OCI-LY1 (cell line): Measurements from ENCODE around the gene RFC2.

Experiments used
- H2AFZ ChIP-seq: fragments of 200-600 bp; sonication (generic), shearing (Covaris generic); 2 replicates; pipeline ENCODE4 v1.6.0; 2014; ENCODE audit warnings: antibody characterized with exemption, mild to moderate bottlenecking, low read length
- H3F3A ChIP-seq: fragments of 200-600 bp; sonication (generic), shearing (Covaris generic); 2 replicates; pipeline ENCODE4 v1.6.0; 2014; ENCODE audit warnings: mild to moderate bottlenecking, antibody characterized with exemption, low read length, moderate library complexity; ENCODE audit not compliant: insufficient read depth
- H3K27ac ChIP-seq: fragments of 200-600 bp; sonication (generic); 2 replicates; pipeline ENCODE4 v1.5.1; 2014; ENCODE audit warnings: low read length, mixed run types, mild to moderate bottlenecking, low read depth; ENCODE audit not compliant: poor library complexity, severe bottlenecking
- H3K27me3 ChIP-seq: fragments of 200-600 bp; sonication (generic); 2 replicates; pipeline ENCODE4 v1.6.0; 2014; ENCODE audit warnings: antibody characterized with exemption, mild to moderate bottlenecking, low read length, moderate library complexity; ENCODE audit not compliant: insufficient read depth
- H3K36me3 ChIP-seq: fragments of 200-600 bp; sonication (generic); 2 replicates; pipeline ENCODE4 v1.6.1; 2014; ENCODE audit warnings: mild to moderate bottlenecking, antibody characterized with exemption, low read length, moderate library complexity, mixed read lengths; ENCODE audit not compliant: insufficient read depth
- H3K4me1 ChIP-seq: fragments of 200-600 bp; sonication (generic); 2 replicates; pipeline ENCODE4 v1.5.1; 2014; ENCODE audit warnings: mild to moderate bottlenecking, low read length, moderate library complexity; ENCODE audit not compliant: insufficient read depth, severe bottlenecking
- H3K4me2 ChIP-seq: fragments of 200-600 bp; sonication (generic), shearing (Covaris generic); 2 replicates; pipeline ENCODE4 v1.6.1; 2014; ENCODE audit warnings: low read length
- H3K4me3 ChIP-seq: fragments of 200-600 bp; sonication (generic); 2 replicates; pipeline ENCODE4 v1.5.1; 2014; ENCODE audit warnings: low read length, low read depth, mild to moderate bottlenecking, mixed read lengths; ENCODE audit not compliant: poor library complexity, severe bottlenecking
- H3K79me2 ChIP-seq: fragments of 200-600 bp; shearing (Covaris generic); 2 replicates; pipeline ENCODE4 v1.6.1; 2016; ENCODE audit warnings: mixed run types, low read length, mixed read lengths; ENCODE audit not compliant: insufficient read depth
- H3K9ac ChIP-seq: fragments of 200-600 bp; sonication (generic), shearing (Covaris generic); 2 replicates; pipeline ENCODE4 v1.6.1; 2014; ENCODE audit warnings: mild to moderate bottlenecking, low read length, mixed read lengths
- H3K9me2 ChIP-seq: fragments of 200-600 bp; sonication (generic), shearing (Covaris generic); 2 replicates; pipeline ENCODE4 v1.6.1; 2014; ENCODE audit warnings: low read depth, mild to moderate bottlenecking, low read length, mixed read lengths
- H3K9me3 ChIP-seq: fragments of 200-600 bp; shearing (Covaris generic); 2 replicates; pipeline ENCODE4 v1.6.1; 2014; ENCODE audit warnings: low read length, mixed read lengths
- H4K20me1 ChIP-seq: fragments of 200-600 bp; sonication (generic), shearing (Covaris generic); 2 replicates; pipeline ENCODE4 v1.6.0; 2016; ENCODE audit warnings: mild to moderate bottlenecking, low read length; ENCODE audit not compliant: insufficient read depth
- EZH2 ChIP-seq: fragments of 200-600 bp; sonication (generic), shearing (Covaris generic); IDR thresholded peaks from 2 replicates; pipeline ENCODE4 v1.8.0; 2017; ENCODE audit warnings: borderline replicate concordance, mixed run types, mild to moderate bottlenecking, antibody characterized with exemption, low read length, moderate library complexity, mixed read lengths
- TF ChIP-seq, protein P1 (sequence below): fragments of 200-600 bp; sonication (generic), shearing (Covaris generic); IDR thresholded peaks from 2 replicates; pipeline ENCODE4 v1.5.1; 2017; ENCODE audit warnings: mild to moderate bottlenecking, antibody characterized with exemption, low read length, moderate library complexity, mixed read lengths

RFC2 gene

GRCh38 chr7:74289018-74289658 is 34.9 kb upstream of the RFC2 start, which contains the start of gene CLIP2:
Gene CLIP2 (plus strand): TSS chr7:74289407. CDS start chr7:74317547, 28,140 bp downstream.
- no peaks in the 10 kb centered on the region for H4K20me1 ChIP-seq
- no peak within 1 kb of the TSS for H3K27ac ChIP-seq
- H3K27me3 ChIP-seq, result peaks cover 34% of the 10 kb centered on the region; the same call in 1 of the 2 replicates
- TF ChIP-seq EZH2, result no peak
- TF ChIP-seq, protein P1, sequence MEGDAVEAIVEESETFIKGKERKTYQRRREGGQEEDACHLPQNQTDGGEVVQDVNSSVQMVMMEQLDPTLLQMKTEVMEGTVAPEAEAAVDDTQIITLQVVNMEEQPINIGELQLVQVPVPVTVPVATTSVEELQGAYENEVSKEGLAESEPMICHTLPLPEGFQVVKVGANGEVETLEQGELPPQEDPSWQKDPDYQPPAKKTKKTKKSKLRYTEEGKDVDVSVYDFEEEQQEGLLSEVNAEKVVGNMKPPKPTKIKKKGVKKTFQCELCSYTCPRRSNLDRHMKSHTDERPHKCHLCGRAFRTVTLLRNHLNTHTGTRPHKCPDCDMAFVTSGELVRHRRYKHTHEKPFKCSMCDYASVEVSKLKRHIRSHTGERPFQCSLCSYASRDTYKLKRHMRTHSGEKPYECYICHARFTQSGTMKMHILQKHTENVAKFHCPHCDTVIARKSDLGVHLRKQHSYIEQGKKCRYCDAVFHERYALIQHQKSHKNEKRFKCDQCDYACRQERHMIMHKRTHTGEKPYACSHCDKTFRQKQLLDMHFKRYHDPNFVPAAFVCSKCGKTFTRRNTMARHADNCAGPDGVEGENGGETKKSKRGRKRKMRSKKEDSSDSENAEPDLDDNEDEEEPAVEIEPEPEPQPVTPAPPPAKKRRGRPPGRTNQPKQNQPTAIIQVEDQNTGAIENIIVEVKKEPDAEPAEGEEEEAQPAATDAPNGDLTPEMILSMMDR, result no peak
- H2AFZ ChIP-seq, result no peak within 1 kb of the TSS
- peak within 1 kb of the TSS; percentile 71 for H3K4me2 ChIP-seq
- H3K9ac ChIP-seq, result peak within 1 kb of the TSS; percentile 47; the same call in 1 of the 2 replicates
- peak within 1 kb of the TSS; percentile 56 for H3K4me3 ChIP-seq
- H3K36me3 ChIP-seq, result no peaks in the 10 kb centered on the region
- H3K79me2 ChIP-seq, result no peaks in the 10 kb centered on the region
- H3K9me2 ChIP-seq, result no peaks in the 10 kb centered on the region
- H3F3A ChIP-seq, result no peaks in the 10 kb centered on the region
- peaks cover 12% of the 10 kb centered on the region for H3K4me1 ChIP-seq
- H3K9me3 ChIP-seq, result no peaks in the 10 kb centered on the region

- H3K9me2 ChIP-seq, result no peaks in the 10 kb centered on the region
- no peaks in the 10 kb centered on the region for H3F3A ChIP-seq
- no peaks in the 10 kb centered on the region for H4K20me1 ChIP-seq
- no peak for TF ChIP-seq EZH2
- TF ChIP-seq, protein P1, result no peak
- H3K4me1 ChIP-seq, result peaks cover 12% of the 10 kb centered on the region
- peak overlapping the region; percentile 71; the same call in 1 of the 2 replicates for H3K4me2 ChIP-seq
- H3K9me3 ChIP-seq, result no peaks in the 10 kb centered on the region
- H3K27ac ChIP-seq, result no peak overlapping the region
- no peaks in the 10 kb centered on the region for H3K79me2 ChIP-seq
- H3K9ac ChIP-seq, result no peak overlapping the region
- H3K4me3 ChIP-seq, result peak overlapping the region; percentile 48
- no peak overlapping the region for H2AFZ ChIP-seq
- peaks cover 34% of the 10 kb centered on the region; the same call in 1 of the 2 replicates for H3K27me3 ChIP-seq
- H3K36me3 ChIP-seq, result no peaks in the 10 kb centered on the region
Measured at GRCh38 chr7:74288034-74288881, 34.1 kb upstream of the RFC2 start.

DNA sequence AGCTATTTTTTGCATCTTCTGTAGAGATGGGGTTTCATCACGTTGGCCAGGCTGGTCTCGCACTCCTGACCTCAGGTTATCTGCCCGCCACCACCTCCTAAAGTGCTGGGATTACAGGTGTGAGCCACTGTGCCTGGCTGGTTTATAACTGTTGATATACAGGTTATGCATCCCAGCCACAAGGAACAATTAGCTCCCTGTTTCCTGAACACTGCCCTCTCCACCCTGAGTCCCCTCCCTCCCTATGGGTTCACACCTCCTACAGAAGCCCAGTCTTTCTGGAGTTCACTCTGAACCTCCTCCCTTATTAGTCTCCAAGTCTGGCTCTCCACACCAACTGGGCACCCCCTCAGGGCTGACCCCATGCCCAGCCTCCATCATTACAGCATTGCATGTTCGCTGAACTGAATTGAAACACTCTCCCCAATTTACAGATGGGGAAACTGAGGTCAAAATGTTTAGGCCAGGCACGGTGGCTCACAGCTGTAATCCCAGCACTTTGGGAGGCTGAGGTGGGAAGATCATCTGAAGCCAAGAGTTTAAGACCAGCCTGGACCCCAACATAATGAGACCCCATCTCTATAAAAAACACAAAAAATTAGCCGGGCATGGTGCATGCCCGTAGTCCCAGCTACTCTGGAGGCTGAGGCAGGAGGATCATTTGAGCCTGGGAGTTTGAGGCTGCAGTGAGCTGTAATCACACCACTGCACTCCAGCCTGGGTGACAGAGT is 33.3 kb upstream of the RFC2 start:
- no peak overlapping the region for H3K27ac ChIP-seq
- peaks cover 28% of the 10 kb centered on the region for H3K27me3 ChIP-seq
- H3K79me2 ChIP-seq, result no peaks in the 10 kb centered on the region
- H3K4me2 ChIP-seq, result no peak overlapping the region
- H4K20me1 ChIP-seq, result no peaks in the 10 kb centered on the region
- no peaks in the 10 kb centered on the region for H3F3A ChIP-seq
- no peak overlapping the region for H3K9ac ChIP-seq
- no peaks in the 10 kb centered on the region for H3K9me2 ChIP-seq
- H3K4me1 ChIP-seq, result peaks cover 12% of the 10 kb centered on the region
- no peak overlapping the region for H3K4me3 ChIP-seq
- no peaks in the 10 kb centered on the region for H3K9me3 ChIP-seq
- no peak for TF ChIP-seq EZH2
- TF ChIP-seq, protein P1, result no peak
- H2AFZ ChIP-seq, result no peak overlapping the region
- no peaks in the 10 kb centered on the region for H3K36me3 ChIP-seq
